CD14-positive monocyte (primary cell): ENCODE results near the gene NDUFS1. TPM values are rescaled to one million over a fixed set of nuclear protein-coding genes. Genes with fewer than 3 reads are reported as not detected.

ENCODE experiments used
- DNase-seq, 3 donors: peaks; one replicate each; pipeline ENCODE4 v3.0.0-alpha.2; 2011 to 2022
- H2AFZ ChIP-seq: 2 replicates; pipeline ENCODE4 v1.6.0; 2012; ENCODE audit warnings: mild to moderate bottlenecking, low read depth, low read length, inconsistent platforms; ENCODE audit not compliant: insufficient read depth, poor library complexity, severe bottlenecking
- H3K27ac ChIP-seq, 2 donors: 1 replicate in 1 of 2; 2 replicates in 1 of 2; pipeline ENCODE4 v1.5.1; 2012 to 2013; ENCODE audit warnings: low read length in 2 of 2, control low read depth in 1 of 2, inconsistent platforms in 1 of 2, low read depth in 1 of 2, mild to moderate bottlenecking in 1 of 2
- H3K27me3 ChIP-seq, 2 donors: one replicate each; pipeline versions ENCODE4 v1.6.0 to v1.6.1; 2011 to 2013; ENCODE audit warnings: low read length in 2 of 2; ENCODE audit not compliant: control insufficient read depth in 2 of 2, insufficient read depth in 2 of 2
- H3K36me3 ChIP-seq, 2 donors: replicated peaks in 1 of 2; 1 replicate in 1 of 2; 2 replicates in 1 of 2; pipeline versions ENCODE4 v1.5.1 to v1.6.1; 2012 to 2013; ENCODE audit warnings: low read length in 2 of 2, control low read depth in 1 of 2, inconsistent platforms in 1 of 2, mild to moderate bottlenecking in 1 of 2; ENCODE audit not compliant: insufficient read depth in 2 of 2, control insufficient read depth in 1 of 2
- H3K4me1 ChIP-seq, 2 donors: 1 replicate in 1 of 2; 2 replicates in 1 of 2; pipeline versions ENCODE4 v1.5.1 to v1.6.1; 2012 to 2013; ENCODE audit warnings: low read length in 2 of 2, control low read depth in 1 of 2, inconsistent platforms in 1 of 2, mild to moderate bottlenecking in 1 of 2, moderate library complexity in 1 of 2; ENCODE audit not compliant: insufficient read depth in 2 of 2, control insufficient read depth in 1 of 2
- H3K4me2 ChIP-seq: replicated peaks from 2 replicates; pipeline ENCODE3; 2012; ENCODE audit warnings: low read length, moderate library complexity, mild to moderate bottlenecking; ENCODE audit not compliant: poor library complexity, severe bottlenecking; ENCODE audit errors: extremely low read depth
- H3K4me3 ChIP-seq, 3 experiments: fragments of 200-600 bp in 1 of 3; sonication (generic) in 1 of 3; replicated peaks in 1 of 3; 1 replicate in 2 of 3; 2 replicates in 1 of 3; pipeline ENCODE4 v1.5.1; 2011 to 2013; ENCODE audit warnings: low read length in 3 of 3, mild to moderate bottlenecking in 3 of 3, control low read depth in 2 of 3, low read depth in 2 of 3, inconsistent platforms in 1 of 3, moderate library complexity in 1 of 3
- H3K79me2 ChIP-seq: 2 replicates; pipeline ENCODE4 v1.6.0; 2012; ENCODE audit warnings: mild to moderate bottlenecking, control low read depth, inconsistent platforms, low read length, moderate library complexity; ENCODE audit not compliant: insufficient read depth
- H3K9ac ChIP-seq: 2 replicates; pipeline ENCODE4 v1.6.0; 2017; ENCODE audit warnings: low read length, mild to moderate bottlenecking; ENCODE audit not compliant: insufficient read depth, poor library complexity, severe bottlenecking
- H3K9me3 ChIP-seq, 2 donors: replicated peaks in 1 of 2; 1 replicate in 1 of 2; 2 replicates in 1 of 2; pipeline versions ENCODE4 v1.5.1 to v1.6.1; 2012 to 2013; ENCODE audit warnings: low read length in 2 of 2, control low read depth in 1 of 2; ENCODE audit not compliant: control insufficient read depth in 1 of 2, insufficient read depth in 1 of 2
- H4K20me1 ChIP-seq: 2 replicates; pipeline ENCODE4 v1.6.0; 2012; ENCODE audit warnings: mild to moderate bottlenecking, low read length, control low read depth, moderate library complexity; ENCODE audit not compliant: insufficient read depth
- H3K27ac Mint-ChIP-seq, 7 donors: one replicate each; pipeline ENCODE4 v1.8.0; 2020; ENCODE audit warnings: mild to moderate bottlenecking in 7 of 7, mixed read lengths in 7 of 7, moderate library complexity in 6 of 7, inconsistent platforms in 2 of 7
- H3K27me3 Mint-ChIP-seq, 3 donors: one replicate each; pipeline ENCODE4 v1.8.0; 2021 to 2022; ENCODE audit warnings: low read depth in 3 of 3, mild to moderate bottlenecking in 3 of 3, mixed read lengths in 3 of 3, moderate library complexity in 3 of 3, inconsistent platforms in 1 of 3
- H3K36me3 Mint-ChIP-seq, 2 donors: one replicate each; pipeline ENCODE4 v1.8.0; 2020; ENCODE audit warnings: mixed read lengths in 2 of 2, inconsistent platforms in 1 of 2, mild to moderate bottlenecking in 1 of 2
- H3K4me1 Mint-ChIP-seq: one replicate; pipeline ENCODE4 v1.8.0; 2020; ENCODE audit warnings: mild to moderate bottlenecking, mixed read lengths
- H3K4me3 Mint-ChIP-seq, 2 donors: one replicate each; pipeline ENCODE4 v1.8.0; 2020; ENCODE audit warnings: mild to moderate bottlenecking in 2 of 2, mixed read lengths in 2 of 2, moderate library complexity in 1 of 2
- H3K9me3 Mint-ChIP-seq, 7 donors: one replicate each; pipeline ENCODE4 v1.8.0; 2020 to 2022; ENCODE audit warnings: mixed read lengths in 7 of 7, mild to moderate bottlenecking in 6 of 7, moderate library complexity in 6 of 7, inconsistent platforms in 2 of 7
- WGBS: methylation state at CpG from one replicate; pipeline ENCODE4 v1.1.5; 2013; ENCODE audit warnings: missing lambda C conversion rate; ENCODE audit not compliant: insufficient coverage; 5-methylcytosine and 5-hydroxymethylcytosine counted together
- intact Hi-C, 2 donors: fragments of 100-400 bp; cut with micrococcal nuclease; formaldehyde crosslinking; loops; one replicate each; pipeline versions ENCODE4 v1.15.0 to v1.15.1; 2023
- polyA plus RNA-seq, 3 donors: library from polyadenylated mRNA; depleted of rRNA in 1 of 3; unstranded in 2 of 3; stranded (reverse) in 1 of 3; fragments of 300-500 nt in 2 of 3; fragments of >200 nt in 1 of 3; fragmentation: Illumina TruSeq in 2 of 3; gene quantifications; 1 replicate in 2 of 3; 2 replicates in 1 of 3; pipeline ENCODE4 v1.2.3, GENCODE V29; 2012 to 2021
- TF ChIP-seq, protein P1 (sequence below): fragments of 200-600 bp; IDR thresholded peaks from one replicate; pipeline ENCODE4 v1.8.0; 2022; ENCODE audit warnings: antibody characterized with exemption, mild to moderate bottlenecking

NDUFS1 gene
- polyA plus RNA-seq, 3 donors: 22.8 to 43.9 (median 37.9) TPM

DNA sequence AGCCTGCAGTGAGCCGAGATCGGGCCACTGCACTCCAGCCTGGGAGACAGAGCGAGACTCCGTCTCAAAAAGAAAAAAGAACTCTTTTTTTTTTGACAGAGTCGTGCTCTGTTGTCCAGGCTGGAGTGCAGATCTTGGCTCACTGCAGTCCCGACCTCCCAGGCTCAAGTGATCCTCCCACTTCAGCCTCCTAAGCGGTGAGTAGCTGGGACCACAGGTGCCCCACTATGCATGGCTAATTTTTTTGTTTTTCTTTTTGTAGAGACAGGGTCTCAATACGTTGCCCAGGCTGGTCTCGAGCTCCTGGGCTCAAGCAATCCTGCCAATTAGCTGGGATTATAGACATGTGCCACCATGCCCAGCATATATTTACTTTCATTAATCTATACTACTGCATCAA, 60.8 kb downstream of the NDUFS1 start:
- Mint-ChIP-seq H3K27me3 (peaks cover 0 to 2% (median 0%) of the 10 kb centered on the region in 3 donors), H3K4me1 (peaks cover 30% of the 10 kb centered on the region), H3K36me3 (peaks cover 0 to 3% of the 10 kb centered on the region in 2 donors), H3K27ac (peak overlapping the region in 5 of 7 donors; percentile 35 to 79 (median 66)), H3K9me3 (no peaks in the 10 kb centered on the region), H3K4me3 (peak overlapping the region; percentile 67 to 70)
- Histone ChIP-seq H3K79me2 (no peaks in the 10 kb centered on the region), H3K4me3 (peak overlapping the region in 1 of 3 experiments; percentile 60), H3K27ac (peak overlapping the region in 1 of 2 donors; percentile 29), H3K4me2 (peak overlapping the region; percentile 60), H3K9ac (no peak overlapping the region), H3K36me3 (peaks cover 0 to 1% of the 10 kb centered on the region in 2 donors), H3K9me3 (no peaks in the 10 kb centered on the region), H3K27me3 (no peaks in the 10 kb centered on the region), H4K20me1 (no peaks in the 10 kb centered on the region), H2AFZ (no peak overlapping the region), H3K4me1 (peaks cover 12 to 22% of the 10 kb centered on the region in 2 donors)
- DNase-seq: no peak
- WGBS: 93% methylated on average over 2 of the region's 9 CpGs
- intact Hi-C loops: no loop called here
- TF ChIP-seq, protein P1, sequence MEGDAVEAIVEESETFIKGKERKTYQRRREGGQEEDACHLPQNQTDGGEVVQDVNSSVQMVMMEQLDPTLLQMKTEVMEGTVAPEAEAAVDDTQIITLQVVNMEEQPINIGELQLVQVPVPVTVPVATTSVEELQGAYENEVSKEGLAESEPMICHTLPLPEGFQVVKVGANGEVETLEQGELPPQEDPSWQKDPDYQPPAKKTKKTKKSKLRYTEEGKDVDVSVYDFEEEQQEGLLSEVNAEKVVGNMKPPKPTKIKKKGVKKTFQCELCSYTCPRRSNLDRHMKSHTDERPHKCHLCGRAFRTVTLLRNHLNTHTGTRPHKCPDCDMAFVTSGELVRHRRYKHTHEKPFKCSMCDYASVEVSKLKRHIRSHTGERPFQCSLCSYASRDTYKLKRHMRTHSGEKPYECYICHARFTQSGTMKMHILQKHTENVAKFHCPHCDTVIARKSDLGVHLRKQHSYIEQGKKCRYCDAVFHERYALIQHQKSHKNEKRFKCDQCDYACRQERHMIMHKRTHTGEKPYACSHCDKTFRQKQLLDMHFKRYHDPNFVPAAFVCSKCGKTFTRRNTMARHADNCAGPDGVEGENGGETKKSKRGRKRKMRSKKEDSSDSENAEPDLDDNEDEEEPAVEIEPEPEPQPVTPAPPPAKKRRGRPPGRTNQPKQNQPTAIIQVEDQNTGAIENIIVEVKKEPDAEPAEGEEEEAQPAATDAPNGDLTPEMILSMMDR: no peak

DNA sequence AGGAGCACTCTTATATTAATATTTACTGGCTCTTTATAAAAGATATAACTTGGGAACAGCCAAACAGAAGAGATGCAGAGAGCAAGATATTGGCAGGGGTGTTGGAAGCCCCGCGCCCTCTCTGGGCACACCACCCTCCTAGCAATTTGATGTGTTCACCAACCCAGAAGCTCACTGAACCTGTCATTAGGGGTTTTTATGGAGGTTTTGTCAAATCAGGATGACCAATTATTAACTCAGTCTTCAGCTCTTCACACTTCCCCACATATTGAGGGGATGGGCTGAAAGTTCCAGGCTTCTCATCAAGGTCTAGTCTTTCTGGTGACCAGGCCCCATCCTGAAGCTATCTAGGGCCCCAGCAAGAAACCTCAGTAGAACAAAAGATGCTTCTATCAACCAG, 62.4 kb downstream of the NDUFS1 start:
- Histone ChIP-seq H3K27ac (no peak overlapping the region), H3K36me3 (peaks cover 0 to 3% of the 10 kb centered on the region in 2 donors), H3K4me2 (no peak overlapping the region), H3K9ac (no peak overlapping the region), H3K79me2 (no peaks in the 10 kb centered on the region), H2AFZ (no peak overlapping the region), H3K9me3 (no peaks in the 10 kb centered on the region), H3K4me3 (no peak overlapping the region), H3K4me1 (peaks cover 12 to 22% of the 10 kb centered on the region in 2 donors), H4K20me1 (no peaks in the 10 kb centered on the region), H3K27me3 (no peaks in the 10 kb centered on the region)
- Mint-ChIP-seq H3K4me3 (no peak overlapping the region), H3K27ac (no peak overlapping the region), H3K27me3 (peaks cover 0 to 2% (median 0%) of the 10 kb centered on the region in 3 donors), H3K36me3 (peaks cover 3% of the 10 kb centered on the region in 2 donors), H3K9me3 (no peaks in the 10 kb centered on the region), H3K4me1 (peaks cover 30% of the 10 kb centered on the region)
- intact Hi-C loops: no loop called here
- no peak for DNase-seq
- WGBS: no CpG with 5 or more reads among the region's 2 CpGs
- TF ChIP-seq, protein P1: no peak
